ENCODE measurements around the gene CTNNA3.
"Not testable (repeated sequence)": the region's sequence is repeated elsewhere in the genome, so short reads cannot be mapped to it uniquely, and the experiment has no call there.

Gene CTNNA3

DNA sequence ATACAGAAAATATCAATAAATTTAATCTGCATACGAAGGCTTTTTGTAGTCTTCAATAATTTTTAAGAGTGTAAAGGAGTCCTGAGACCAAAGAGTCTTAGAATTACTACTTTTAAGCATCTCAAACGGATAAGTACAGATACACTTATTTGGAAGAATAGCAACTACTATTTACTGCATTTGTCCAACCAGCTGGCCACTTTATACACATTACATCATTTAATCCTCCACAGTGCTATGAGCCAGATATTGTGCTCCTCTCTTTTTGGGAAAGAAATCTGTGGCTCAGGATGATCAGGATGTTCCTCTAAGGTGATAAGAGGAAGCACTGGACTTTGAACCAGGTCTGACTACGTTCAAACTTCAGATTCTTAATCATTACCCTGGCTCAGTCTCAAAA is 1358.8 kb downstream of the CTNNA3 start:
- no peak for TF ChIP-seq CTCF (IDR thresholded peaks at IDR 0.05; ENCODE audit: borderline replicate concordance, control extremely low read depth, extremely low read depth, insufficient read depth, missing control alignments)
- in situ Hi-C loops (cut with MboI; ENCODE audit: low sequenced_read_pairs, unreplicated experiment), result no loop called here
- DNase-seq (ENCODE audit: low spot score), result no peak

DNA sequence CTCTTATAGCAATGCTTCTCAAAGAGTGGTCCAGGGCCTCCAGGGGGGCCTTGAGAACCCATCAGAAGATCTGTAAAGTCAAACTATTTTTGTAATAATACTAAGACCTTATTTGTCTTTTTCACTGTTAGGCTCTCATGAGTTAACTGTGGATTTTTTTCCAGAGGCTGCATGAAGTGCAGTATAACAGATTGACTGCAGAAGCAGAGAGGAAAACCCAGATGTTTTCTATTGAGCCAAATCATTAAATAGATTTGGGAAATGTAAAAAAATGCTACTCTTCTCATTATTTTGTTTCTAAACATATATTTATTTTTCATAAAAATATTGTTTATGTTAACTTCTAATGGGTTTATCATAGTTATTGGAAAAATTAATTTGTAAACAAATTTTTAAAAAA is 1359.2 kb downstream of the CTNNA3 start:
- DNase-seq (ENCODE audit: low spot score), result no peak
- in situ Hi-C loops (cut with MboI; ENCODE audit: low sequenced_read_pairs, unreplicated experiment), result no loop called here
- no peak for TF ChIP-seq CTCF (IDR thresholded peaks at IDR 0.05; ENCODE audit: borderline replicate concordance, control extremely low read depth, extremely low read depth, insufficient read depth, missing control alignments)

DNA sequence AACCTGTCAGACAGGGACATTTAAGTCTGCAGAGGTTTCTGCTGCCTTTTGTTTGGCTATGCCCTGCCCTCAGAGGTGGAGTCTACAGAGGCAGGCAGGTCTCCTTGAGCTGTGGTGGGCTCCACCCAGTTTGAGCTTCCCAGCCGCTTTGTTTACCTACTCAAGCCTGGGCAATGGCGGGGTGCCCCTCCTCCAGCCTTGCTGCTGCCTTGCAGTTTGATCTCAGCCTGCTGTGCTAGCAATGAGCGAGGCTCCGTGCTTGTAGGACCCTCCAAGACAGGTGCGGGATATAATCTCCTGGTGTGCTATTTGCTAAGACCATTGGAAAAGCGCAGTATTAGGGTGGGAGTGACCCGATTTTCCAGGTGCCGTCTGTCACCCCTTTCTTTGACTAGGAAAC is 1360.2 kb downstream of the CTNNA3 start:
- DNase-seq (ENCODE audit: low spot score); in situ Hi-C loops (cut with MboI; ENCODE audit: low sequenced_read_pairs, unreplicated experiment): not testable (repeated sequence)

DNA sequence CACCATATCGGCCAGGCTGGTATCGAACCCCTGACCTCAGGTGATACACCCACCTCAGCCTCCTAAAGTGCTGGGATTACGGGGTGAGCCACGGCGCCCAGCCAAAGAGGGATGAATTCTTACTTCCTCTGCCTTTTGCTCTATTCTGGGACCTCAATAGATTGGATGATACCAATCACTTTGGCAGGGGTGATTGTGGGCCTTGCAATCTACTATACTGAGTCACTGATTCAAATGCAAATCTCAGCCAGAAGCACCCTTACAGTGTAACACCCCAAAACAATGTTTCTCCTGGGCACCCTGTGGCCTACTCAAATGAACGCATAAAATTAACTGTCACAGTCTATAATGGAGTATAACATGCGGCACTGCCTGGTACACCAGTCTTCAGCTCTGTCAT is 1366.8 kb downstream of the CTNNA3 start:
- no peak for TF ChIP-seq CTCF (IDR thresholded peaks at IDR 0.05; ENCODE audit: borderline replicate concordance, control extremely low read depth, extremely low read depth, insufficient read depth, missing control alignments)
- no peak for DNase-seq (ENCODE audit: low spot score)
- in situ Hi-C loops (cut with MboI; ENCODE audit: low sequenced_read_pairs, unreplicated experiment), result no loop called here

DNA sequence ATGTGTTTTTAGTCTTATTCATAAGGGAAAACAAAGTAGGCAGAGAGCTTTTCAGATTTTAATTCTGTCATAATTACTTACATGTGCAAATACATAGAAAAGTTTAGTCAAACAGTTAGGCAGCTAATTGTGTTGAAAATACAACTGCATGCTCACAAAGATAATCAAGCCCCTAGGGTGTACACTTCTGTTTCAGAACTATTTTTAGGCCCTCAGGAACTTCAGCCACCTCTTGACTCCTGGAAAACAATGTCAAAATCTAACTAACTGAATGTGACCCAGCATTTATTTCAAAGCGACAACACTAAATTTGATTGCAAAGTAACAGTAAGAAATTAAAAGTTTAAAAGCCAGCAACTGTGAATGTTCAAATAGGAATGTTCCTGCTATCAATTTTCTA is 1369.1 kb downstream of the CTNNA3 start:
- in situ Hi-C loops (cut with MboI; ENCODE audit: low sequenced_read_pairs, unreplicated experiment), result no loop called here
- DNase-seq (ENCODE audit: low spot score), result no peak
- no peak for TF ChIP-seq CTCF (IDR thresholded peaks at IDR 0.05; ENCODE audit: borderline replicate concordance, control extremely low read depth, extremely low read depth, insufficient read depth, missing control alignments)

DNA sequence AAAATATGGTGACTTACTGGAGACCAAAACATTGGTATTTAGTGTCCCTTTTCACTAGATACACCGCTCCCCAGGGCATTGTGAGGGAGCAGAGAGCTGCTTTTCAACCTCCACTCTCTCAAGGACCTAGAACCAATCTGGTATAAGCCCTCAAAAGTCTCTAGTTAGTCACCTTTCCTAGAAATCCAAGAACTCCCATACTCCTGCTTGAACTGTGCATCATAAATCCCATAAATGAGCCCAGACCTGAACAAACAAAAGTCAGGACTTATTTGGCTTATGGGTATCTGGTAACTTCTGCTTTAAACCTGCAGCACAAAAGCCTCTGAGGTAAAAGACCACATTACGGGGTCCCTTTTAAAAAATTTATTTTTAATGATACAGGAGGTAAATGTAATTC is 1373.2 kb downstream of the CTNNA3 start:
- in situ Hi-C loops (cut with MboI; ENCODE audit: low sequenced_read_pairs, unreplicated experiment), result no loop called here
- no peak for DNase-seq (ENCODE audit: low spot score)
- no peak for TF ChIP-seq CTCF (IDR thresholded peaks at IDR 0.05; ENCODE audit: borderline replicate concordance, control extremely low read depth, extremely low read depth, insufficient read depth, missing control alignments)

DNA sequence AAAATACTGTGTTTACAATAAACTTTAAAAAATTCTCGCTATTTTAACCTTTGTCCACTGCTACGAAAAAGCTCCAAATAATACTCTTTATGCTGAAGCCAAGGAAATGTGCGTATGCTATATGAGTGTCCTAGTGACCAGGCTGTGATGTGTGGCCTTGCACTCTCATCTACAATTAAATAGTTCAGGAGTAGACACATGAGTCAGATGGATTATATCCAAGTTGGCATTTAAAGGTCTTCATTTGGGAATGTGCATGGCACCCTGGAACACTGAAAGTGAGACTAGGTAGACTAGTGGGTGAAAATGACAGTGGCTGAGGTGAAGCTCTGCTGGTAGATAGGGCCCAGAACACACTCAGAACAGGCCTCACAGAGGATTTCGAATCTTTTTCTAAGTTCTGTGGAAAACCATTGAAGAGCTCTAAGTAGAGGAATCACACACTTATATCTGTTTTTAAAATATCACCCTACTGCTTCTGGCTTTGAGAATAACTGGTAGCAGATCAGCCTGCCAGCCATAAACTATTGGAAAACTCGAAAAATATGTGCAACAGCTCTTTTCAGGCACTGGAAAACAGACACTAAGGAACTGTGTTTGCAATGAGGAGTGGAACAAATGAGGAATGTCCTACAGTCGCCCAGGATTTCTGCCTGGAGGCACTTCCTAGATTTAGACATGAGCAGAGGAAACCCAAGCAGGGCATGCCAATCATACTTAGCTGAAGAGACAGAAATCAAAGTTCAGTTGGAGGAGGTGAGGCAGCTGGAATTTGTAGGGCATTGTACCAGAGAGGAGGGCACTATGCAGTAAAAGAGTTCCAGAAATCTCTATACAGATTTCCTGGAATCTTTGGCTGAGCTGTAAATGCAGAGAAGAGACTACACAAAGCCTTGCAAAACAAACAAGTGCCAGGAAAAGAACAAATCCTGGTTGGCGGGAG is 1374.0 kb downstream of the CTNNA3 start:
- in situ Hi-C loops (cut with MboI; ENCODE audit: low sequenced_read_pairs, unreplicated experiment), result no loop called here
- DNase-seq (ENCODE audit: low spot score), result no peak
- no peak for TF ChIP-seq CTCF (IDR thresholded peaks at IDR 0.05; ENCODE audit: borderline replicate concordance, control extremely low read depth, extremely low read depth, insufficient read depth, missing control alignments)

All from GM13976 (cell line).